K562 (cell line): ENCODE results near the gene PMVK. TPM values are rescaled to one million over a fixed set of nuclear protein-coding genes. Genes with fewer than 3 reads are reported as not detected.

Source experiments
- ASH1L ChIP-seq: fragments of 450-650 bp; IDR thresholded peaks from 2 replicates; pipeline ENCODE4 v1.6.1; 2018; ENCODE audit warnings: borderline replicate concordance, mild to moderate bottlenecking, low read depth; ENCODE audit not compliant: partially characterized antibody
- ATF7 ChIP-seq: fragments of 450-650 bp; IDR thresholded peaks from 2 replicates; pipeline ENCODE4 v1.7.1; 2014; ENCODE audit warnings: mild to moderate bottlenecking, moderate library complexity
- BACH1 ChIP-seq: fragments of 200-800 bp; sonication (Bioruptor generic); IDR thresholded peaks from 2 replicates; pipeline ENCODE4 v1.6.1; 2016; ENCODE audit warnings: missing genetic modification characterization, missing compliant biosample characterization
- DACH1 ChIP-seq: fragments of 450-650 bp; IDR thresholded peaks from 2 replicates; pipeline ENCODE4 v1.6.1; 2018; ENCODE audit not compliant: partially characterized antibody
- KDM2B ChIP-seq: fragments of 250-450 bp; sonication (Bioruptor Pico); IDR thresholded peaks from 2 replicates; pipeline ENCODE4 v1.8.0; 2021; ENCODE audit warnings: mild to moderate bottlenecking, moderate library complexity
- MAZ ChIP-seq, 2 experiments: fragments of 450-650 bp in 1 of 2; sonication (generic) in 1 of 2; formaldehyde crosslinking; IDR thresholded peaks in 1 of 2; conservative IDR thresholded peaks in 1 of 2; 2 replicates each; pipeline versions ENCODE4 v1.4.0 to v1.5.0; 2020; ENCODE audit warnings: mild to moderate bottlenecking in 1 of 2, missing genetic modification reagents in 1 of 2
- MTA1 ChIP-seq: fragments of 450-650 bp; IDR thresholded peaks from 2 replicates; pipeline ENCODE4 v1.6.1; 2017; ENCODE audit warnings: borderline replicate concordance
- NBN ChIP-seq: fragments of 450-650 bp; IDR thresholded peaks from 2 replicates; pipeline ENCODE4 v1.6.1; 2016; ENCODE audit warnings: low read depth, mild to moderate bottlenecking
- NCOR1 ChIP-seq: fragments of 450-650 bp; IDR thresholded peaks from 2 replicates; pipeline ENCODE4 v1.6.1; 2016; ENCODE audit warnings: mild to moderate bottlenecking, moderate library complexity
- NFE2L1 ChIP-seq: fragments of 450-650 bp; IDR thresholded peaks from 2 replicates; pipeline ENCODE4 v1.6.1; 2016; ENCODE audit warnings: missing genetic modification characterization, low read depth, mild to moderate bottlenecking, missing compliant biosample characterization, moderate library complexity, borderline replicate concordance
- NR1H2 ChIP-seq: sonication (generic); formaldehyde crosslinking; IDR thresholded peaks from 2 replicates; pipeline ENCODE4 v1.4.0; 2020; ENCODE audit warnings: mild to moderate bottlenecking, missing genetic modification reagents
- PHF21A ChIP-seq: fragments of 450-650 bp; IDR thresholded peaks from 2 replicates; pipeline ENCODE4 v1.6.1; 2017; ENCODE audit warnings: low read depth, borderline replicate concordance
- SRF ChIP-seq, 2 experiments: fragments of 250-450, 450-650 bp in 1 of 2; sonication (Bioruptor Pico) in 1 of 2; sonication (generic) in 1 of 2; formaldehyde crosslinking; IDR thresholded peaks; 2 replicates each; pipeline versions ENCODE4 v1.5.0 to v1.5.1; 2020 to 2022; ENCODE audit warnings: mild to moderate bottlenecking in 1 of 2, missing genetic modification reagents in 1 of 2
- SRSF1 ChIP-seq: fragments of 200-400 bp; formaldehyde crosslinking; IDR thresholded peaks from 2 replicates; pipeline ENCODE4 v1.6.1; 2017; ENCODE audit warnings: mild to moderate bottlenecking, low read depth, low read length, moderate library complexity
- TEAD2 ChIP-seq: fragments of 450-650 bp; IDR thresholded peaks from 2 replicates; pipeline ENCODE4 v1.6.1; 2016; ENCODE audit warnings: missing genetic modification characterization, control low read depth, missing compliant biosample characterization
- XRCC4 ChIP-seq: IDR thresholded peaks from one replicate; pipeline ENCODE4 v1.6.1; 2011; ENCODE audit not compliant: insufficient read depth, insufficient read length; ENCODE audit errors: extremely low read depth
- ZNF12 ChIP-seq: sonication (generic); formaldehyde crosslinking; IDR thresholded peaks from 2 replicates; pipeline ENCODE4 v1.4.0; 2020; ENCODE audit warnings: mild to moderate bottlenecking, missing genetic modification reagents
- ZNF184 ChIP-seq: sonication (generic); formaldehyde crosslinking; IDR thresholded peaks from 2 replicates; pipeline ENCODE4 v1.5.0; 2020; ENCODE audit warnings: missing genetic modification reagents
- ZNF75A ChIP-seq: fragments of 450-650 bp; formaldehyde crosslinking; IDR thresholded peaks from 2 replicates; pipeline ENCODE4 v1.4.0; 2020; ENCODE audit warnings: mild to moderate bottlenecking
- polyA plus RNA-seq, 8 experiments: library from polyadenylated mRNA; depleted of rRNA in 4 of 8; stranded (reverse) in 5 of 8; unstranded in 3 of 8; fragments of >200 nt; fragmentation: Nextera tagmentation in 2 of 8; fragmentation: Illumina TruSeq in 1 of 8; extraction: Ambion mirVana in 2 of 8; extraction: Trizol in 1 of 8; gene quantifications; 2 replicates each; pipeline versions ENCODE4 v1.2.1 to v1.2.3, GENCODE V29; 2011 to 2014; ENCODE audit warnings: inconsistent platforms in 1 of 8, missing spikeins in 1 of 8
- total RNA-seq, 7 experiments: library from RNA; depleted of rRNA in 6 of 7; stranded (reverse); fragments of >200 nt in 6 of 7; fragmentation: Illumina TruSeq in 2 of 7; extraction: Trizol in 2 of 7; gene quantifications; 2 replicates each; pipeline versions ENCODE4 v1.2.1 to v1.2.3, GENCODE V29; 2011 to 2021; ENCODE audit warnings: low replicate concordance in 1 of 7
- TF ChIP-seq, protein P1 (sequence below): fragments of 450-650 bp; IDR thresholded peaks from 2 replicates; pipeline ENCODE4 v1.6.1; 2016; ENCODE audit warnings: borderline replicate concordance
- TF ChIP-seq, protein P2 (sequence below): fragments of 250-450 bp; sonication (Bioruptor Pico); IDR thresholded peaks from 2 replicates; pipeline ENCODE4 v1.5.0; 2021
- TF ChIP-seq, protein P3 (sequence below), 2 experiments: IDR thresholded peaks in 1 of 2; conservative IDR thresholded peaks in 1 of 2; 2 replicates each; pipeline ENCODE4 v1.6.1; 2016; ENCODE audit warnings: low read depth in 2 of 2, mild to moderate bottlenecking in 1 of 2, missing compliant biosample characterization in 1 of 2, missing genetic modification characterization in 1 of 2, moderate library complexity in 1 of 2

Gene PMVK
- total and polyA plus RNA-seq, 9 of the 15 experiments (the other 6 are each of a cell fraction or from before 2014, with no cell fraction given) = 1.1 to 15.3 (median 6.3) TPM

DNA sequence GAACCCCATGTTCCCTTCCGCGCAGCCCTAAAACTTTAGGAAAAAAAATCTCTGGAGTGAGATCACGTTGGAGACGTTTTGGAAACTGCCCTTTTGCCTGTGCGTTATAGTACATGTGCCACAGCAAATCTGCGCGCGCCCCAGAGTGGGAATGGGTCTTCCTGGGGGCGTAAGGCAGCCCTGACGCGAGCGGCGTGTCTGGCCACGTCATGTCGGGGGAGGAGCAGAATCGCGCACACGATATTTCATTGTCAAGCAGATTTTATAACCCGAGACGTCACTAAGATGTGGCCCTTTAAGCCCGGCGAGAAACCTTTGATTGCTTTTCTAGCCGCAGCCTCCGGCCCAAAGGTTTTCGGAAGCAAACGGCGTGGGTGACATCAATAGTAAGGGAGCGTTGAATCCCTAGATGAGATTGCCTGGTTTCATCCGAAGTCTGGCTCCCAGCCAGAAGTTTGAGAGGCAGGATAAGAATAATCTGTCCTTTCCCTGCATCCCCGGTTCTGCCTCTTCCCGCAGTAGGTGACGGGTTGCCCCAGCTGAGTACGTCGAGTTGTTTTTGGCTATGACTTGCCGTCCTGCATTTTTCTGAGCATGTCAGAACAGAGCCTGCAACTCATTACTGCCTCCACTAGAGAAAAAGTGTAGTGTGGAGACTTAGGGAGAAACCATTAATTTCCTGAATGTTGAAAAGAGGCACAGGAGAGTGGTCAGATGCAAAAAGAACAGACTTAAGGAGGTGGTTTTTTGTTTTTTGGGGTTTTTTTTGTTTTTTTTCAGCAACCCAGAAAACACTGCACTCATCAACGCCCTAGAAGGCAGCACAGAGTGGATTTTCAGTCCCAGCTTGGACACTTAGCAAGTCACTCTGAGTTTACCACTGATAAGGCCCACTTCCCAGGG is 817 bp upstream of the PMVK start (continued):
- TF ChIP-seq, protein P1, sequence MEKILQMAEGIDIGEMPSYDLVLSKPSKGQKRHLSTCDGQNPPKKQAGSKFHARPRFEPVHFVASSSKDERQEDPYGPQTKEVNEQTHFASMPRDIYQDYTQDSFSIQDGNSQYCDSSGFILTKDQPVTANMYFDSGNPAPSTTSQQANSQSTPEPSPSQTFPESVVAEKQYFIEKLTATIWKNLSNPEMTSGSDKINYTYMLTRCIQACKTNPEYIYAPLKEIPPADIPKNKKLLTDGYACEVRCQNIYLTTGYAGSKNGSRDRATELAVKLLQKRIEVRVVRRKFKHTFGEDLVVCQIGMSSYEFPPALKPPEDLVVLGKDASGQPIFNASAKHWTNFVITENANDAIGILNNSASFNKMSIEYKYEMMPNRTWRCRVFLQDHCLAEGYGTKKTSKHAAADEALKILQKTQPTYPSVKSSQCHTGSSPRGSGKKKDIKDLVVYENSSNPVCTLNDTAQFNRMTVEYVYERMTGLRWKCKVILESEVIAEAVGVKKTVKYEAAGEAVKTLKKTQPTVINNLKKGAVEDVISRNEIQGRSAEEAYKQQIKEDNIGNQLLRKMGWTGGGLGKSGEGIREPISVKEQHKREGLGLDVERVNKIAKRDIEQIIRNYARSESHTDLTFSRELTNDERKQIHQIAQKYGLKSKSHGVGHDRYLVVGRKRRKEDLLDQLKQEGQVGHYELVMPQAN = peak; percentile 45; the same call in 1 of the 2 replicates
- TF ChIP-seq XRCC4 (no peak), ZNF75A (no peak), ZNF12 (CRISPR knock-in tag) (no peak), BACH1 (tag) (peak; percentile 51; the same call in 1 of the 2 replicates), ZNF184 (CRISPR knock-in tag) (no peak), SRF (CRISPR knock-in tag; IDR thresholded peaks at IDR 0.05) (no peak), NR1H2 (CRISPR knock-in tag) (no peak), PHF21A (no peak; the same call in 1 of the 2 replicates), MAZ (CRISPR knock-in tag; conservative IDR thresholded peaks at IDR 0.05 in 1 of 2, IDR thresholded peaks at IDR 0.05 in 1 of 2) (0 out of 4 replicates have a peak, but pooled peaks of 1 of the 2 experiments have one; percentile 75), NBN (peak; percentile 54; the same call in 1 of the 2 replicates), SRSF1 (no peak), TEAD2 (tag) (no peak), ASH1L (peak; percentile 88), KDM2B (CRISPR knock-in tag) (no peak), ATF7 (peak; percentile 100), NCOR1 (no peak), NFE2L1 (tag) (no peak), DACH1 (no peak), MTA1 (peak; percentile 51; the same call in 1 of the 2 replicates)
- TF ChIP-seq, protein P2, sequence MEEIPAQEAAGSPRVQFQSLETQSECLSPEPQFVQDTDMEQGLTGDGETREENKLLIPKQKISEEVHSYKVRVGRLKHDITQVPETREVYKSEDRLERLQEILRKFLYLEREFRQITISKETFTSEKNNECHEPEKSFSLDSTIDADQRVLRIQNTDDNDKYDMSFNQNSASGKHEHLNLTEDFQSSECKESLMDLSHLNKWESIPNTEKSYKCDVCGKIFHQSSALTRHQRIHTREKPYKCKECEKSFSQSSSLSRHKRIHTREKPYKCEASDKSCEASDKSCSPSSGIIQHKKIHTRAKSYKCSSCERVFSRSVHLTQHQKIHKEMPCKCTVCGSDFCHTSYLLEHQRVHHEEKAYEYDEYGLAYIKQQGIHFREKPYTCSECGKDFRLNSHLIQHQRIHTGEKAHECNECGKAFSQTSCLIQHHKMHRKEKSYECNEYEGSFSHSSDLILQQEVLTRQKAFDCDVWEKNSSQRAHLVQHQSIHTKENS (CRISPR knock-in tag) = no peak
- TF ChIP-seq, protein P3, sequence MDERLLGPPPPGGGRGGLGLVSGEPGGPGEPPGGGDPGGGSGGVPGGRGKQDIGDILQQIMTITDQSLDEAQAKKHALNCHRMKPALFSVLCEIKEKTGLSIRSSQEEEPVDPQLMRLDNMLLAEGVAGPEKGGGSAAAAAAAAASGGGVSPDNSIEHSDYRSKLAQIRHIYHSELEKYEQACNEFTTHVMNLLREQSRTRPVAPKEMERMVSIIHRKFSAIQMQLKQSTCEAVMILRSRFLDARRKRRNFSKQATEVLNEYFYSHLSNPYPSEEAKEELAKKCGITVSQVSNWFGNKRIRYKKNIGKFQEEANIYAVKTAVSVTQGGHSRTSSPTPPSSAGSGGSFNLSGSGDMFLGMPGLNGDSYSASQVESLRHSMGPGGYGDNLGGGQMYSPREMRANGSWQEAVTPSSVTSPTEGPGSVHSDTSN (CRISPR knock-in tag; IDR thresholded peaks at IDR 0.05; ENCODE audit: low read depth) = no peak
- TF ChIP-seq, protein P3 (tag; conservative IDR thresholded peaks at IDR 0.05; ENCODE audit: low read depth) = peak; percentile 82
